SKM-1 (cell line): Measurements from ENCODE around the gene LRRC55.

ENCODE experiments used
- DNase-seq: peaks from one replicate; lab custom pipeline; 2025; ENCODE audit not compliant: unreplicated experiment; lab: John Stamatoyannopoulos, UW

Gene LRRC55

GRCh38 chr11:57233702-57234101 is 51.9 kb downstream of the LRRC55 start:
- DNase-seq = no peak

- no peak for DNase-seq
Observed at GRCh38 chr11:57235761-57236703, 54.3 kb downstream of the LRRC55 start.

GRCh38 chr11:57237204-57237681 is 55.5 kb downstream of the LRRC55 start, which contains the start of gene APLNR:
Gene APLNR (minus strand): TSS chr11:57237250. CDS start chr11:57237004, 246 bp downstream.
- no peak for DNase-seq

- no peak for DNase-seq
Observed at GRCh38 chr11:57239348-57239747, 57.6 kb downstream of the LRRC55 start.

GRCh38 chr11:57240007-57240406 is 58.3 kb downstream of the LRRC55 start:
- DNase-seq = no peak

- no peak for DNase-seq
Observed at GRCh38 chr11:57240757-57241156, 59.0 kb downstream of the LRRC55 start.
